ENCODE results near the gene RXFP3. TPM values are rescaled to one million over a fixed set of nuclear protein-coding genes. Genes with fewer than 3 reads are reported as not detected.

The RXFP3 gene
- total RNA-seq, 2 donors from 2014 or later = 0.13 TPM; not detected in 1

- WGBS, 2 experiments (ENCODE audit: insufficient coverage in 1 of 2, insufficient read length in 1 of 2) = 90% methylated on average over 1 of the region's 1 CpG; no CpG with 5 or more reads in 1 of the 2 experiments
- peaks cover 2% of the 10 kb centered on the region for H3K27me3 Mint-ChIP-seq (ENCODE audit: insufficient read depth)
- Histone ChIP-seq H3K27ac (ENCODE audit: low read depth, low read length) (no peak overlapping the region), H3K9me3 (ENCODE audit: control insufficient read depth, low read length) (peaks cover 17% of the 10 kb centered on the region), H3K4me1 (ENCODE audit: control insufficient read depth, insufficient read depth, low read length) (peaks cover 3% of the 10 kb centered on the region), H3K36me3 (ENCODE audit: control insufficient read depth, insufficient read depth, low read length) (no peaks in the 10 kb centered on the region), H3K27me3 (ENCODE audit: control insufficient read depth, insufficient read depth, low read length, poor library complexity, severe bottlenecking) (no peaks in the 10 kb centered on the region), H3K4me3 (ENCODE audit: low read length) (no peak overlapping the region), H3K9ac (ENCODE audit: extremely low read depth, low read length, poor library complexity, severe bottlenecking) (no peak overlapping the region)
- DNase-seq = no peak
- no peak overlapping the region for H3K4me3 Mint-ChIP-seq
- H3K9me3 Mint-ChIP-seq = peaks cover 24% of the 10 kb centered on the region
- no peak overlapping the region for H3K27ac Mint-ChIP-seq
- H3K4me1 Mint-ChIP-seq = peaks cover 21% of the 10 kb centered on the region
- TF ChIP-seq CTCF (conservative IDR thresholded peaks at IDR 0.05) = no peak
- peaks cover 2% of the 10 kb centered on the region for H3K36me3 Mint-ChIP-seq (ENCODE audit: low read depth)
Measured at GRCh38 chr5:33921002-33921401, 15.2 kb upstream of the RXFP3 start.

- H3K4me1 Mint-ChIP-seq = peaks cover 37% of the 10 kb centered on the region
- H3K9me3 Mint-ChIP-seq = peaks cover 2% of the 10 kb centered on the region
- no peak overlapping the region for H3K9ac ChIP-seq (ENCODE audit: extremely low read depth, low read length, poor library complexity, severe bottlenecking)
- no peak overlapping the region for H3K4me3 Mint-ChIP-seq
- H3K27ac ChIP-seq (ENCODE audit: low read depth, low read length) = no peak overlapping the region
- H3K9me3 ChIP-seq (ENCODE audit: control insufficient read depth, low read length) = peaks cover 4% of the 10 kb centered on the region
- no peak for TF ChIP-seq CTCF (conservative IDR thresholded peaks at IDR 0.05)
- H3K4me3 ChIP-seq (ENCODE audit: low read length) = no peak overlapping the region
- H3K36me3 Mint-ChIP-seq (ENCODE audit: low read depth) = no peaks in the 10 kb centered on the region
- H3K27me3 Mint-ChIP-seq (ENCODE audit: insufficient read depth) = no peaks in the 10 kb centered on the region
- peaks cover 13% of the 10 kb centered on the region for H3K4me1 ChIP-seq (ENCODE audit: control insufficient read depth, insufficient read depth, low read length)
- H3K36me3 ChIP-seq (ENCODE audit: control insufficient read depth, insufficient read depth, low read length) = no peaks in the 10 kb centered on the region
- no peaks in the 10 kb centered on the region for H3K27me3 ChIP-seq (ENCODE audit: control insufficient read depth, insufficient read depth, low read length, poor library complexity, severe bottlenecking)
- no peak for DNase-seq
- no peak overlapping the region for H3K27ac Mint-ChIP-seq
Measured at GRCh38 chr5:33925278-33925677, 10.9 kb upstream of the RXFP3 start.

- H3K9me3 Mint-ChIP-seq = peaks cover 2% of the 10 kb centered on the region
- H3K27me3 Mint-ChIP-seq (ENCODE audit: insufficient read depth) = no peaks in the 10 kb centered on the region
- no peak for DNase-seq
- no peak for TF ChIP-seq CTCF (conservative IDR thresholded peaks at IDR 0.05)
- peaks cover 19% of the 10 kb centered on the region for H3K4me1 ChIP-seq (ENCODE audit: control insufficient read depth, insufficient read depth, low read length)
- H3K9me3 ChIP-seq (ENCODE audit: control insufficient read depth, low read length) = peaks cover 4% of the 10 kb centered on the region
- H3K27me3 ChIP-seq (ENCODE audit: control insufficient read depth, insufficient read depth, low read length, poor library complexity, severe bottlenecking) = no peaks in the 10 kb centered on the region
- peaks cover 50% of the 10 kb centered on the region for H3K4me1 Mint-ChIP-seq
- no peak overlapping the region for H3K27ac ChIP-seq (ENCODE audit: low read depth, low read length)
- H3K4me3 Mint-ChIP-seq = no peak overlapping the region
- WGBS, 2 experiments (ENCODE audit: insufficient coverage in 1 of 2, insufficient read length in 1 of 2) = 74 to 84% methylated on average over 4 of the region's 4 CpGs
- no peak overlapping the region for H3K4me3 ChIP-seq (ENCODE audit: low read length)
- peak overlapping the region; percentile 13 for H3K27ac Mint-ChIP-seq
- H3K9ac ChIP-seq (ENCODE audit: extremely low read depth, low read length, poor library complexity, severe bottlenecking) = no peak overlapping the region
- no peaks in the 10 kb centered on the region for H3K36me3 ChIP-seq (ENCODE audit: control insufficient read depth, insufficient read depth, low read length)
- no peaks in the 10 kb centered on the region for H3K36me3 Mint-ChIP-seq (ENCODE audit: low read depth)
Measured at GRCh38 chr5:33927685-33928084, 8.5 kb upstream of the RXFP3 start.

Measured in endodermal cell (in vitro differentiated cells).